ENCODE data around the gene SLC6A6. TPM values are rescaled to one million over a fixed set of nuclear protein-coding genes. Genes with fewer than 3 reads are reported as not detected.

The SLC6A6 gene
- polyA plus RNA-seq, 1 of the 3 experiments (the other 2 are of a cell fraction): 19.1 TPM

DNA sequence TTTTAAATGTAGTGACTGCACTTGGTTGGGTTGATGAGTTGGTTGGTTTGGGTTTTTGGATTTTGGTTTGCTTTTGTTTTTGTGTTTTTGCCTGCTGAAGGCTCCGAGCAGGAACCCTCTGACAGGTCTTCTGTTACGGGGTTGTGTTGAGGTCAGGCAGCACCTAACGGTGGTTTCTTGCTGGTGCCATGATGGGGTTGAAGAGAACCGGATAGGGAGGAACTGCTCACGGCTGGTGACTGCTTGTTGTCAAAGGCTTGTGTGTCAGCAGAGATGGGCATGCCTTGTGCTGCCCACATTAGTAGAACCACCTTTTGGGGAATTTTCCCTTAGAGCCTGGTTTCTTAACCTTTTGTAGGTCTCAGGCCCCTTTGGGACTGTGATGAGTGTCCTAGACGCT is 42.0 kb downstream of the SLC6A6 start:
- Histone ChIP-seq H3K9ac (no peak overlapping the region), H3K79me2 (ENCODE audit: insufficient read depth) (peaks cover 4% of the 10 kb centered on the region; the same call in 1 of the 2 replicates), H3K36me3 (replicated peaks in 1 of 2; ENCODE audit: control insufficient read depth in 1 of 2, insufficient read depth in 2 of 2, low read length in 1 of 2) (peaks cover 35 to 38% of the 10 kb centered on the region in 2 experiments), H2AFZ (ENCODE audit: low read depth) (no peak overlapping the region), H3K4me2 (no peak overlapping the region), H4K20me1 (ENCODE audit: insufficient read depth) (peaks cover 15% of the 10 kb centered on the region; the same call in 1 of the 2 replicates), H3K27ac (ENCODE audit: low read depth in 2 of 2, low read length in 1 of 2) (no peak overlapping the region; a peak in 1 of 4 replicates), H3K4me1 (ENCODE audit: control insufficient read depth in 1 of 2, insufficient read depth in 2 of 2, low read depth in 1 of 2, low read length in 1 of 2) (peaks cover 23 to 24% of the 10 kb centered on the region in 2 experiments), H3K4me3 (ENCODE audit: low read depth in 2 of 2, low read length in 1 of 2) (no peak overlapping the region), H3K9me2 (no peaks in the 10 kb centered on the region), H3K9me3 (no peaks in the 10 kb centered on the region), H3K27me3 (ENCODE audit: insufficient read depth) (no peaks in the 10 kb centered on the region), H3F3A (replicated peaks; ENCODE audit: insufficient read depth) (no peaks in the 10 kb centered on the region)
- CTCF ChIA-PET: no interaction called here
- TF ChIP-seq TAF1 (IDR thresholded peaks at IDR 0.05; ENCODE audit: borderline replicate concordance, low read depth, low read length): no peak
- TF ChIP-seq SIN3A (IDR thresholded peaks at IDR 0.05; ENCODE audit: borderline replicate concordance, low read depth, low read length): no peak
- no peak for TF ChIP-seq RCOR1 (IDR thresholded peaks at IDR 0.05; ENCODE audit: low read length)
- no peak for TF ChIP-seq NFIC (IDR thresholded peaks at IDR 0.05; ENCODE audit: borderline replicate concordance)
- no peak for TF ChIP-seq CHD2 (IDR thresholded peaks at IDR 0.05; ENCODE audit: low read length, partially characterized antibody)
- no peak for TF ChIP-seq EP300 (IDR thresholded peaks at IDR 0.05; ENCODE audit: borderline replicate concordance in 1 of 2, low read depth in 1 of 2, low read length in 1 of 2)
- TF ChIP-seq MEF2A (IDR thresholded peaks at IDR 0.05; ENCODE audit: borderline replicate concordance, low read depth): no peak
- no peak for TF ChIP-seq SMC3 (IDR thresholded peaks at IDR 0.05; ENCODE audit: low read depth, low read length)
- TF ChIP-seq RXRA (IDR thresholded peaks at IDR 0.05; ENCODE audit: borderline replicate concordance, low read depth): no peak
- no peak for TF ChIP-seq POLR2AphosphoS5 (IDR thresholded peaks at IDR 0.05; ENCODE audit: low read depth, low read length)
- TF ChIP-seq, protein P1, sequence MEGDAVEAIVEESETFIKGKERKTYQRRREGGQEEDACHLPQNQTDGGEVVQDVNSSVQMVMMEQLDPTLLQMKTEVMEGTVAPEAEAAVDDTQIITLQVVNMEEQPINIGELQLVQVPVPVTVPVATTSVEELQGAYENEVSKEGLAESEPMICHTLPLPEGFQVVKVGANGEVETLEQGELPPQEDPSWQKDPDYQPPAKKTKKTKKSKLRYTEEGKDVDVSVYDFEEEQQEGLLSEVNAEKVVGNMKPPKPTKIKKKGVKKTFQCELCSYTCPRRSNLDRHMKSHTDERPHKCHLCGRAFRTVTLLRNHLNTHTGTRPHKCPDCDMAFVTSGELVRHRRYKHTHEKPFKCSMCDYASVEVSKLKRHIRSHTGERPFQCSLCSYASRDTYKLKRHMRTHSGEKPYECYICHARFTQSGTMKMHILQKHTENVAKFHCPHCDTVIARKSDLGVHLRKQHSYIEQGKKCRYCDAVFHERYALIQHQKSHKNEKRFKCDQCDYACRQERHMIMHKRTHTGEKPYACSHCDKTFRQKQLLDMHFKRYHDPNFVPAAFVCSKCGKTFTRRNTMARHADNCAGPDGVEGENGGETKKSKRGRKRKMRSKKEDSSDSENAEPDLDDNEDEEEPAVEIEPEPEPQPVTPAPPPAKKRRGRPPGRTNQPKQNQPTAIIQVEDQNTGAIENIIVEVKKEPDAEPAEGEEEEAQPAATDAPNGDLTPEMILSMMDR (IDR thresholded peaks at IDR 0.05): no peak
- TF ChIP-seq, protein P2, sequence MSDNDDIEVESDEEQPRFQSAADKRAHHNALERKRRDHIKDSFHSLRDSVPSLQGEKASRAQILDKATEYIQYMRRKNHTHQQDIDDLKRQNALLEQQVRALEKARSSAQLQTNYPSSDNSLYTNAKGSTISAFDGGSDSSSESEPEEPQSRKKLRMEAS (IDR thresholded peaks at IDR 0.05; ENCODE audit: low read depth): no peak
- TF ChIP-seq TEAD4 (IDR thresholded peaks at IDR 0.05; ENCODE audit: borderline replicate concordance, insufficient read depth): no peak
- TF ChIP-seq MXI1 (IDR thresholded peaks at IDR 0.05; ENCODE audit: low read depth, low read length): no peak
- no peak for TF ChIP-seq GATA2 (CRISPR knock-in tag; IDR thresholded peaks at IDR 0.05)
- TF ChIP-seq TCF12 (IDR thresholded peaks at IDR 0.05): no peak
- no peak for TF ChIP-seq EZH2phosphoT487 (IDR thresholded peaks at IDR 0.05; ENCODE audit: borderline replicate concordance, low read depth)
- no peak for TF ChIP-seq JUND (IDR thresholded peaks at IDR 0.05)
- TF ChIP-seq NRF1 (IDR thresholded peaks at IDR 0.05; ENCODE audit: low read depth, low read length): no peak
- POLR2A ChIA-PET: no interaction called here
- DNase-seq: no peak
- WGBS (ENCODE audit: low lambda C conversion rate): 94% methylated on average over 6 of the region's 6 CpGs

Data from SK-N-SH (cell line).